Tongue (tissue), 2 donors: ENCODE data around the gene ZNF674. TPM values are rescaled to one million over a fixed set of nuclear protein-coding genes. Genes with fewer than 3 reads are reported as not detected.
A peak's percentile ranks its signal among the peaks of the same experiment; 100 is the strongest.

Experiments
- DNase-seq: peaks from one replicate; pipeline ENCODE4 v3.0.0-alpha.2; 2015
- total RNA-seq: library from RNA; depleted of rRNA; stranded (reverse); fragments of >200 nt; gene quantifications from one replicate; pipeline ENCODE4 v1.2.3, GENCODE V29; 2014

ZNF674 gene
- 6.6 TPM for total RNA-seq

DNA sequence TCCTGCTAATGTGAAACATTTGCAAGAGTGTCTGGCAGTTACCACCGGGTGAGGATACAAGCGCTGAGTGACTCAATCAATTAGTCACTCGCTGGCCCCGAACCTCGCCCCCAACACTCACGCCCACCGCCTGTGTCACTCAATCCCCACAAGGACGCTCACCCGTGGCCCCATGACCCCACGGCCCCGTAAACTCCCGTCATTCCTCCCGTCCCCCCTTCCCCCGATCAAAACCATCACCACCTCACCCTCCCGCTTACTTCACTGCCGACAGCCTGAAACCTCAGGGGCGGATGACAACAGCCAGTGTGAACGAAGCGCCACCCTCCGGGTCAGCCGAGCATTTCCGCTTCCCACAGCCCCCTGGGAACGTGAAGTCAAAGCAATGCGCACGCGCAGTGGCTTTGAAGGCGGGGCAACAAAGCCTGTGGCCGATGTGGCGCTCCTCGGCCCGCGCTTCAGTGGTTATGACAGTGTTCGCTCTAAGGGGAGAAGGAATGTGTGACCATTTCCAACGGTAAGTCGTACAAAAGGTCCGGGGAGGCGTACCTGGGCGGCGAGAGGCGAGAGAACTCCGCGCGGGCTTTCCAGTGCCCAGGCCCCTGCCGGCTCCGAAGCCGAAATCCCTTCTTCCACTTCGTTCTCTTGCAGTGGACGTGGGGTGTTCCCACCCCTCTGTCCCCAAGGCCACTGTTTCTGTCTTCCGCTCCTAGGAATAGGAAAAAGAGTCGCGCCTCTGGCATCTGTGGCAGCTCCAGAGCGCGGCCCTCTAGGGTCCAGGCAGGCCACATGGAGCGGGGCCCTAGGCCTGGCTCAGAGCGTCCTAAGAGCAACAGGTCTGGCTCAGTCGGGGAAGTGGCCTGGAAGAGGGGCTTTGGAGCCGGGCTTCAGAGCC, at the start of gene ZNF674:
TSS of gene ZNF674 (minus strand) at position 311 of the 895 bp plus-strand sequence. CDS start 3,334 bp downstream, outside the sequence.
- peak; percentile 95 for DNase-seq

DNA sequence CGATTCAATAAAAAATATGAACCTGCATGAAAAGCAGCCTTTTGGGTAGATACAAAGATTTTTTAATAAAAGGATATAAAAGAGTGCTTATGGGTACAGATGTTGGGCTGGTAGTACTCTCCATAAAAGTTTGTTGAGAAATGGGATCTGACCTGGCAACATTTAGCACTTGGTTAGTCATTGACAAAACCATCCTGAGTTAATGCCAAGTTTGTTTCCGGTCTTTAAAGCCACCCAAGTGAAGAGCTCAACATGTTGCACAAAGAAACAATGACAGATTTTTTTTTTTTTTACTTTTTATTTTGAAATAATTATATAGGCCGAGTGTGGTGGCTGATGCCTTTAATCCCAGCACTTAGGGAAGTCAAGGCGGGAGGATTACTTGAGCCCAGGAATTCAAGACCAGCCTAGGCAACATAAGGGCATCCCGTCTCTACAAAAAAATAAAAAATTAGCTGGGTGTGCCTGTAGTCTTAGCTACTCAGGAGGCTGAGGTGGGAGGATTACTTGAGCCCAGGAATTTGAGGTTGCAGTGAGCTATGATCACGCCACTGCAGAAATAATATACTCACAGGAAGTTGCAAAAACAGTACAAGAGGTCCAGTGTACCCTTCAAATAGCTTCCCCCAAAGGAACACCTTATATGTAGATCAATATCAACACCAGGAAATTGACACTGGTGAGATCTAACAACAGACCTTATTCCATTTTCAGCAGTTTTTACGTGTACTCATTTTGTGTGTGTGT, 44.9 kb upstream of the ZNF674 start:
- peak; percentile 17 for DNase-seq

DNA sequence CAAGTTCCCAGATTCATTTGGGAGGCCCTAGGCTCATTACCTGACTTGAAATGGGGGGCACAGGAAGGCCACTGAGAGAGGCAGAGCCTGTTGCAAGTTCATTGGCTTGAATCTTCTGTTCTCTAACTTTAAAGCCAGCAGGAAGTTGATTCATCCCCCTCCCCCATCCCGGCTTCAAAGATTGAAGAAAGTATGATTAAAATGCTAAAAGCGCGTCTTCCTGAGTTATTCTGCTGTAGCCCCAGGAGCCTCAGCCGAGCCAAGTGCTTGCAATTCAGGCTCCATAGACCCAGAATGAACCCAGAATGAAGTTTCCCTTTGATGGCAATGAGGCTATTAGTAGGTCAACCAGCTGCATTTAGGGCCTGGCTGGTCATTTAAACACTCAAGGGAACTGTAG, 43.0 kb upstream of the ZNF674 start:
- peak; percentile 15 for DNase-seq

DNA sequence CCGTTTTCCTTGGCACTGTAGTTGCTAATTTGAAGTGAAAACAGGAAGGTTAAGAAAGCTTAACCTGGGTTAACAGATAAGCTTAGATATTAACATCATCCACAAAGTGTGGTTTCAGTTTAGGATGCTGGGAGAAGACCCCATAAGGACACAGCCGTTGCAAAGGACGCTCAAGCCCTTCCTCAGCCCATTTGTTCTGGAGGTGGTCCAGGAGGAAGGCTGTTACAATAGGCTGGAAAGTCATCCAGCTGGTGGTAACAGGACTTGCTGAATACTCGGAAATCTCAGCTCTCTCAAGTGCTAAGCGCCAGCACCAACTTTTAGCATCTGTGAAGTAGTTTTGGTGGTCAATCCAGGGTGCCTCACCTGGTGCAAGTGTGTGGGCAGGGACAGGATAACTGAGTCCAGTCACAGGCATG, 42.5 kb upstream of the ZNF674 start:
- DNase-seq: peak; percentile 37

DNA sequence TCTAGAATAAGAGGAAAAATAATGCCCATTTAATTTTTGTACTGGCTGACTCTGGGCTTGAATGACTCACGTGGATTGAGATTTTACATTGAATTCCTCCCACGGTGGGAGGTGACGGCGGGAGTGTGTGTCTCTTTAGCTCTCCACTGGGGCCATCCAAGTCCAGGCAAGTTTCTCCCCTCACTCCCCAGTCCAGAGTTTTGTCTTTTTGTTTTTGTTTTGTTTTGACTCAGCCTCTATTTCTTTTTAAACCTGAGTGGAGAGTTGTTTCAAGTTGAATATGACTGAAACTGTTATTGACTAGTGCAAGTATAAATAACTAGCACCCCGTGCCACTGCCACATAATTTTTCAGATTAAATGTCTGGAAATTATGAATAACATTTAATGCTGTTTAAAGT, 41.9 kb upstream of the ZNF674 start:
- DNase-seq: no peak

DNA sequence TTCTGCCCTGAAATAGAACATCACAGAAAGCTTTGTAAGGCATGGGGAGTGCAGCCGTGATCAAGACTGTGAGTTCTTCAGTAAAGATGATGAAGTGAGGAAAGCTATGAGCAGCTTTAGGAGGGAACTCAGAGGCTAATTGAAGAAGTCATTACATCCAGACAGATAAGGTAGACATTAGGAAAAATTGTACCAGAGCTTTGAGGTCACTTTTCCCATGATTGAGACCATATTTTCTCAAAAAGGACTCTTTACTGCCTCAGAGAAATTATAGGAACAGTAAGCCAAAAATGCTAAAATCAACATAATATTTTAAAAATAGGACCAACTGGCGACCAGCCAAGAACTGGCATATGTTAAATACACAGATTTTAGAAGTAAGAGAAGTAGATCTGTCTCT, 39.5 kb upstream of the ZNF674 start:
- no peak for DNase-seq

DNA sequence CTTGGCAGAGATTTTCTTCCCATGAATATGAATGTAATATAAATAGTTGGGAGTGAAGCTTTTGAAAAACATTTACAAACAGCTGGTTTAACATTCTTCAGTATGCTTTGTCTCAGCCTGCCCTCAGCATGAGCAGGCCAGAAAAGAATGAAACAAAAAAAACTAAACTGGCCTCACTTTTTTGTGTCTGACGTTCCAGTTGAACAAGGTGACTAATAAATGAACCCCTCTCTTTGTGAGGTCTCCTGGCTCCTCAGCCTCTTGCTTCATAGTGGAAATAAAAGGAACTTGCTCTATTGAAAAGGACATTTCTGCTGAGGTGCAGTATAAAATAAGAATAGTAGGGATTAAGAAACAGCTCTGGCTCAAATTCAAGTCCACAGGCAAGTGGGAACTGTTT, 37.7 kb upstream of the ZNF674 start:
- peak; percentile 46 for DNase-seq

DNA sequence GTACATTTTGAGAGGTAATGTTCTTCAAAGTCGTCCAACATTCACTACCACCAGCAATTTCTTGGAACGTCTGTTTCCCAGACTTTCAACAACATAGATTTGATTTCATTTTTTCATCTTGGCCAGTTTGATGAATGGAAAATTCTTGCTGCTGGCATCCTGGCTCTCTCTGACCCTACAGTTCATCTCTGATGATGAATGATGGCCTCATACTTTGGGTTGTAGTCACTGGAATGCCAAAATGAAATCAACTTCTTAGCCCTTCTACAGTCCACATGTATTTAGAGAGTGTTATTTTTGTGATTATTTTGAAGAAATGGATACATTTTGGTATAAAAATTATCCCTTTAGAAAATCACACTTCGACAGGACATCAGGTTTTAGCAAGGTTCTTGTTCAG, 37.1 kb upstream of the ZNF674 start:
- DNase-seq: no peak

DNA sequence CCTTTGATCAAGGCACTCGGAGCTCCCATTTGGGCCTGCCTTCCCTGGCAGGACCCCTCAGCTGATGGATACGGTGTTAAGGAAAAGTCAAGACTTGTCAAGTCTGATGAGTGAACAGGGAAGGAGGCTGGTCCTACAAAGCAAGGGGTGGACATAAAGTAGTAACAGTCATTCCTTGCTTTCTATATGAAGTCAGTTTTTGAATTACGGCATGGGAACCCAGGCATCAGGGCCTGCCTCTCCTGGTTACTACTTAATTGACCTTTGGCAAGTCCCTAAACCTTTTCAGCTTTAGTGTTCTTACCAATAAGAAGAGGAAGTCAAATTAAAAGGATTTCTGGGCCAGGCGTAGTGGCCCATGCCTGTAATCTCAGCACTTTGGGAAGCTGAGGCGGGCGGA, 35.4 kb upstream of the ZNF674 start:
- DNase-seq: no peak

DNA sequence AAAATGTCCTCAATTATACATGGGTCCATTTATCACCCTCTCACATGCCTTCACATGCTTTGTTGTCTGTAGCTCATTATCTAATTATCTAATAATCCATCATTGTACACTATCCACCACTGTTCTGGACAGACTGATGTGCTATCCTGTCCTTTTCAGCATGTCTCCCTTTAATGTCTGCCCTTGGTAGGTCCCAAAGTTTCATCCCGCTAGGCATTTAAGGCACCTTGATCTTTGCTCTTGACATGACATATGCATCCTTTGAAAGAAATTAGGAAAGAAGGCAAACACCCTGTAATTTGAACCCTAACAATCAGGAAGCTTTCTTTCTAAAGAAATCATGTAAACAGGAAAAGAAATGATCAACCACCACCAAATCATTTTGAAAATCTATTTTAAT, 34.0 kb upstream of the ZNF674 start:
- no peak for DNase-seq

DNA sequence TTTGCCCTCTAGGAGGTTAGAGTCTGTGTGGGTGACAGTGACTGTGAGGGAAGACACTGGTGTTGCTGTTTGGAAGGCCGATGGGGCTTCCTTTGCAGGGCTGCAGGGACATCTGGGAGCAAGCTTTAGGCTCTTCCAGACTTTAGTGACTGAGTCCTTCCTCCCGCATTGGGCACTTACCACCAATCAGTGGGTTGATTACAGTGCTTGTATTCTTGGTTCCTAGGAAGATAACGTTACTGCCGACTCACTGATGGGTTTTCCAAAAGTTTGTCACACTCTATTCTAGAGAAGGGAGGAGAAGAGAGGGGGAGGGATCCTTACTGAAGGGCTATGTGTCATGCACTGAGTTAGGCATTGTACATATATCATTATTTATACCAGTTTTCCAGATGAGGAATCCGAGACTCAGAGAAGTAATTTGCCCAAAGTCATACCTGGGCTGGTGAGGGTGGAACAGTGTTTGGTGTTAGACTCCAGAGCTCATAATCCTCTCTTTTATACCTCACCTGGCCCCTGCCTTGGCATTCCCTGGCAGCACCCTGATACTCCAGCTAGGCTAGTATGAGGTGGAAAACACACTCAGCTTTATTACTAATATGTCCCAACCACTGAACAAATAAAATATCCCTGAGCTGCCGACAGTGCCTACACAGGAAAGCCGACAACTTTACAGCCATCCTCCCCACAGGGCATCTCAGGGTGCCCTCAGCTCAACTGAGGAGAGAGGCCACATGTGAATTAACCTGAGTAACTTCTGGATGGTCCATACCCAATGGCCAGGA, 32.2 kb upstream of the ZNF674 start:
- DNase-seq: no peak

DNA sequence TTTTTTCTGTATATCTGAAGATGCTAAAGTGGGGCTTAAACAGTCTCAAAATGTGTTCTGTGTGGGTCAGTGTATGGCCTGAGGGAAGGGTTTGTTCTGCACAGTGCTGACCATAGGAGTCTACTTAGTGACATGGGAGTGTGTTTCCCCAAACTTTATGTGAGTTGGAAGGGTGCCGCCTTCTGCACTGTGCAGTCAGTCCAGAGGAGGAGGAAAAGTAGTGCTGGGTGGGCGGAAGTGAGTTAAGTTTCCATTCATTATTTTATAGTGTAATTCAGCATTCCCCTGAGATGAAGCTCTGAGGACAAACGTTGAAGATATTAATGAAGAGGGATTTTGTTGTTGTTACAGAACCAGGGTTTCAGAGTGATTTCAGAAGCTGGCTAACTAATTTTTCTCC, 31.2 kb upstream of the ZNF674 start:
- DNase-seq: no peak

DNA sequence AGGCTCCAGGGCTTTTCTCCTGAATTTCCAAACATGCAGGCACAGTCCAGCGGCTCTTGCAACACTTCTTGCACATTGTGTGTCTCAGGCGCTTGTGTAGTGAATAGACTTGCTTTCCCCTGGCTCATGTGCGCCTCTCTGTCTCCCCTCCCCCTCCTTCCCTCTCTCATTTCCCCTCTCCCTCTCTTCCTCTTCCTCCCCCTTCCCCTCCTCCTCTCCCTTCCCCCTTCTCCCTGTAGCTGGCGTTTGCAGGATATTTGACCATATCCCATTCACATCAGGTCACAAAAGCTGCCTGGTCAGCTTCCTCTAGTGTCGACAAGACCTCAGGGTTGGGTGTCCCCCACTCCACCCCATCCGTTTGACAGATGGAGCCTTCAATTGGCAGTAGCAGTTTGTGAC, 30.8 kb upstream of the ZNF674 start:
- no peak for DNase-seq

DNA sequence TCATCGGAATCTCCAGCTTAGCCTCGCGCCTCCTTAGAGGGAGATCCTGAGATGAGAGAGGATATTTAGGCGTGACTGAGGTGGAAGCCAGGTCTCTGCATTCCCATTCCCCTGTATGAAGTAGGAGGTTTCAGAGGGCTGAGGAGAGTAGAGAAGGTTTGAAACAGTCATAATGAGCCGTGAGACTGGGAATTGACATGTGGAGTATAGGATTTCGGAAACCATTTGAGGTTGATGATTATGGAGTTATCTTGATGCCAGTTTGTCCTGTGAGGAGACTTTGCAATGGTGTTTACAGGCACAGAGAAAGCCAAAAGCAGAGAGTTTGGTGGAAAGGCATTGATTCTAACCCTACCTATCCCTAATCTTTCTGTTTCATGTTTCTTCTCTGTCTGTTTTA, 30.4 kb upstream of the ZNF674 start:
- DNase-seq: no peak

DNA sequence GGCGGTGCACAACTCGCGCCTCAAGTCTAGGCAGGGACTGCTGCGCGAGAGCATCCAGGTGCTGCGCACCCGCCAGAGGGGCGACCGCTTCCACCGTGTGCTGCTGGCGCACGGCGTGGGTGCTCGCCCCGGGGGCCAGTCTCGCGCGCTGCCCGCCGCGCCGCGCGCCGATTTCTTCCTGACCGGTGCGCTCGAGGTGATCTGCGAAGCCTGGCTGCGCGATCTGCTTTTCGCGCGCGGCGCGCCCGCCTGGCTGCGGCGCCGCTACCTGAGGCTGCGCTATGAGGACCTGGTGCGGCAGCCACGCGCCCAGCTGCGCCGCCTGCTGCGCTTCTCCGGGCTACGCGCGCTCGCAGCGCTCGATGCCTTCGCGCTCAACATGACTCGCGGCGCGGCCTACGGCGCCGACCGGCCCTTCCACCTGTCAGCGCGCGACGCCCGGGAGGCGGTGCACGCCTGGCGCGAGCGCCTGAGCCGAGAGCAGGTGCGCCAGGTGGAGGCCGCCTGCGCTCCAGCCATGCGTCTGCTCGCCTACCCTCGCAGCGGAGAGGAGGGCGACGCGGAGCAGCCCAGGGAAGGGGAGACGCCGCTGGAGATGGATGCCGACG, 29.7 kb upstream of the ZNF674 start:
- DNase-seq: no peak

DNA sequence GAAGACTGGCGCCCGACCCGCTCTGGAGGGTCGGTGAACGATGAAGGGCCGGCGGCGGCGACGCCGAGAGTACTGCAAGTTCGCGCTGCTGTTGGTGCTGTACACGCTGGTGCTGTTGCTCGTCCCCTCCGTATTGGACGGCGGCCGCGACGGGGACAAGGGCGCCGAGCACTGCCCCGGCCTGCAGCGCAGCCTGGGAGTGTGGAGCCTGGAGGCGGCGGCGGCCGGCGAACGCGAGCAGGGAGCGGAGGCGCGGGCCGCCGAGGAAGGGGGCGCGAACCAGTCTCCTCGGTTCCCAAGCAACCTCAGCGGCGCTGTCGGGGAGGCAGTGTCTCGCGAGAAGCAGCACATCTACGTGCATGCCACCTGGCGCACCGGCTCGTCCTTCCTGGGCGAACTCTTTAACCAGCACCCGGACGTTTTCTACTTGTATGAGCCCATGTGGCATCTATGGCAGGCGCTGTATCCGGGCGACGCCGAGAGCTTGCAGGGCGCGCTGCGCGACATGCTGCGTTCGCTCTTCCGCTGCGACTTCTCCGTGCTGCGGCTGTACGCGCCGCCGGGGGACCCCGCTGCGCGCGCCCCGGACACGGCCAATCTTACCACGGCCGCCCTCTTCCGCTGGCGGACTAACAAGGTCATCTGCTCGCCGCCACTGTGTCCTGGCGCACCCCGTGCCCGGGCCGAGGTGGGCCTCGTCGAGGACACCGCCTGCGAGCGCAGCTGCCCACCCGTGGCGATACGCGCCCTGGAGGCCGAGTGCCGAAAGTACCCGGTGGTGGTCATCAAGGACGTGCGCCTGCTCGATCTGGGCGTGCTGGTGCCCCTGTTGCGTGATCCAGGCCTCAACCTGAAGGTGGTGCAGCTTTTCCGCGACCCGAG, 28.9 kb upstream of the ZNF674 start:
- peak; percentile 54 for DNase-seq

DNA sequence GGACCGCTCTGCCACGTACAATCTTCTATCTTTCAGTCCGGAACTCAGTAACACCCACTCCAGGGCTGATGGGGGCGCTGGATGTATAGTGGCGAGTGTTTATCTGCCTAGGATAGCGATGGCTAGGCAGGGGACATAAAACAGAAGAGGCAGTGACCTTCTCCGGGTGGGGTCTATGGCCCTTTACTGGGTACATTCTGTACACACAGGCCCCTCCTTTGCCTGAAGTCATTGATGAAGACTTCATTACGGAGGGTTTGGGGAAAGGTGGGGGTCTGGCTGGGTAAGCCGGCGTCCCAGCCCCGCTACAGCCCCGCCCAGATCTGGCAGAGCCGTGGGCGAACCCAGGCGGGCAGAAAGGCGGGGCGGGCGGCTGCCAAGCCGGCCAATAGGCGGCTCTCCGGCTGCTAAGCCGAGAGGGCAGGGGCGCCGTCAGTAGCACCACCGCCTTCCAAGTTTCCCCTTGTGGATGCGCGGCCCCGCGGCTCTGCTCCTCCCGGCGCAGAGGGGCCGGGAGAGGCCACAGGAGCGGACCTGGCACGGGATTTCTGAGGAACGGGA, 28.2 kb upstream of the ZNF674 start, which contains the start of gene CHST7:
TSS of gene CHST7 (plus strand) at position 435 of the 561 bp plus-strand sequence. CDS start 167 bp downstream, outside the sequence.
- peak; percentile 69 for DNase-seq

DNA sequence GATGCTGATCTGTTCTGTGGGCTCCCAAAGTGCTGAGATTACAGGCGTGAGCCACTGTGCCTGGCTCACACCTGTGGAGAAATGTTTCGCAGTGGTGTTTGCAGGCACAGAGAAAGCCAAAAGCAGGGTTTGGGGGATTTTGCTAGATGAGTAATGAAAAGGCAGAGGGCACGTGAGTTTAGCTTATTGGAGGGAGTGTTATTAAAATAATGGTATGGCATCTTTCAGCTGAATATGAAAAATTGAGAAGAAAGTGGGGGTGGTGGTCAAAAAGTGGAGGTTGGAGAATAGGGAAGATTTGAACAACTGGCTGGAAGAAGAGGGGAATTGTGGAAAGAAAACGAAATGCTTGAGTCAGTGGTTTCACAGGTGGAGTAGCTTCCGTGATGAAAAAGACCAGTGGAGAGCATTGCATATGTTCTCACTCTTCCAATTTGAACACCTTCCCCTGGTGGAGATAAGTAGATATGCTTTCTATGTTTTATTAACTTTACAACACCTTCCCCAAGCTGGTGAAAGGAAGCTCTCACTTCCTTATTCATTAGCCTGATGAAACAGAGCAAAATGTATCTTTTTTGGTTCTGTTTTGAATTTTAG, 27.2 kb upstream of the ZNF674 start:
- no peak for DNase-seq

DNA sequence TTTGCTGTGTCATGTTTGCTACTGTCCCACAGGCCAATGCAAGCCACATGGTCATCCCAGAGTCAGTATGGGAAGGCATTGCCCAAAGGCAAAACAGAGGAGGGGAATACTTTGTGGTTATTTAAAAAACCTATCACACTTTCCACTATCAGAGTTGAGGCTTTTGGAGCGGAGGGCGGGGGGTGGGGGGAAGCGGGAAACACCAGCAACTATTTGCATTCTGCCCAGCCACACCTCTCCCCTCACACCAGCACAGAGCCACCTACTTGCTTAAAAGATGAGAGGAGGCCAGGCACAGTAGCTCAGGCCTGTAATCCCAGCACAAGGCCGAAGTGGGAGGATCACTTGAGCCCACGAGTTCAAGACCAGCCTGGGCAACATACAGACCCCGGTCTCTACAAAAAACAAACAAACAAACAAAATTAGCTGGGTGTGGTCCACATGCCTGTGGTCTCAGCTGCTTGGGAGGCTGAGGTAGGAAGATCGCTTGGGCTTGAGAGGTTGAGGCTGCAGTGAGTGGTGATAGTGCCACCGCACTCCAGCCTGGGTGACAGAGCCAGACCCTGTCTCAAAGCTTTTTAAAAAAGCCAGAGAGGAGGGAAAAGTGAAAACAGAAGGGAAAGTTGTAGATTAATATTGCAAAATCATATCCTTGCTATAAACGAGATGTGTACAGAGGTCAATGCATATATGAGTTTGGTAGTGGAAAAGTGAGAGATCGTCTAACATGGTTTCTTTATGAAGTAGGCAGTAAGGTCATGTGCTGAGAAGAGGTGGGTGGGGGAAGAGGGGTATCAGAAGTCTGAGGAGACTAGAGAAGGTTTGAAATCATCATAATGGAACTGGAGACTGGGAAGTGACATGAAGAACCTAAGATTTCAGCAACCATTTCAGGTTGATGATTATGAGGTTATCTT, 26.5 kb upstream of the ZNF674 start:
- DNase-seq: no peak
